K562 (cell line): ENCODE data around the gene LAMA3. TPM values are rescaled to one million over a fixed set of nuclear protein-coding genes. Genes with fewer than 3 reads are reported as not detected.

ENCODE experiments used
- ATAC-seq: fragments of 200-7000 bp; cut with Tn5 transposase; 3 replicates; pipeline ENCODE4 v1.9.1; 2020; ENCODE audit warnings: moderate library complexity
- BruUV-seq: library from RNA; stranded (reverse); fragments of 400-500 nt; replicated peaks from 2 replicates; lab custom pipeline; 2021; lab: Mats Ljungman, UMichigan
- CTCF ChIA-PET: fragments of 300-600 bp; formaldehyde crosslinking; extraction: SDS; loops from one replicate; lab custom pipeline; 2021; ENCODE audit warnings: low intra/inter-chr PET ratio; lab: Yijun Ruan, JAX
- POLR2A ChIA-PET: fragments of 300-600, 350-650 bp; sonication (Branson Sonifier 250); formaldehyde crosslinking; extraction: SDS; loops from one replicate; lab custom pipeline; 2021; ENCODE audit warnings: antibody characterized with exemption, inconsistent platforms; lab: Yijun Ruan, JAX
- DNase-seq, 4 experiments: peaks; one replicate each; pipeline versions ENCODE4 v3.0.0 to v3.0.0-alpha.2; 2011 to 2018; ENCODE audit warnings: low spot score in 3 of 4, mixed read lengths in 3 of 4; ENCODE audit errors: extremely low read depth in 1 of 4
- FAIRE-seq: peaks from 2 replicates; lab custom pipeline; 2011; peaks lifted over from hg19 to GRCh38; lab: Jason Lieb, UNC
- H2AFZ ChIP-seq: 2 replicates; pipeline ENCODE4 v1.6.0; 2011; ENCODE audit warnings: low read depth, low read length, control low read depth, inconsistent platforms
- H3K27ac ChIP-seq: fragments of 200-600 bp; 3 replicates; pipeline ENCODE4 v1.8.0; 2011; ENCODE audit warnings: low read depth, mild to moderate bottlenecking, control low read depth, inconsistent platforms, low read length, moderate library complexity, mixed read lengths; ENCODE audit errors: extremely low read depth
- H3K27me3 ChIP-seq, 2 experiments: fragments of 300-600 bp in 1 of 2; 2 replicates in 1 of 2; 3 replicates in 1 of 2; pipeline versions ENCODE4 v1.6.0 to v1.8.0; 2011; ENCODE audit warnings: inconsistent platforms in 2 of 2, low read length in 2 of 2, mild to moderate bottlenecking in 1 of 2, mixed read lengths in 1 of 2, moderate library complexity in 1 of 2; ENCODE audit not compliant: control insufficient read depth in 2 of 2, insufficient read depth in 2 of 2
- H3K36me3 ChIP-seq: fragments of 300-600 bp; 3 replicates; pipeline ENCODE4 v1.8.0; 2011; ENCODE audit warnings: mild to moderate bottlenecking, low read length, inconsistent platforms; ENCODE audit not compliant: control insufficient read depth, insufficient read depth
- H3K4me1 ChIP-seq, 2 experiments: fragments of 200-600 bp in 1 of 2; replicated peaks in 1 of 2; 2 replicates in 1 of 2; 3 replicates in 1 of 2; pipeline versions ENCODE4 v1.5.1 to v1.8.0; 2011; ENCODE audit warnings: inconsistent platforms in 2 of 2, low read length in 2 of 2, mild to moderate bottlenecking in 1 of 2, mixed read lengths in 1 of 2, moderate library complexity in 1 of 2; ENCODE audit not compliant: control insufficient read depth in 2 of 2, insufficient read depth in 2 of 2
- H3K4me2 ChIP-seq: 2 replicates; pipeline ENCODE4 v1.6.1; 2011; ENCODE audit warnings: low read length, control low read depth, inconsistent platforms, mixed read lengths; ENCODE audit not compliant: insufficient read depth
- H3K4me3 ChIP-seq: fragments of 200-600 bp; sonication (generic), shearing (Covaris generic); 2 replicates; pipeline ENCODE4 v1.5.1; 2016; ENCODE audit warnings: control low read depth, inconsistent platforms
- H3K79me2 ChIP-seq: fragments of 200-600 bp; 3 replicates; pipeline ENCODE4 v1.8.0; 2011; ENCODE audit warnings: low read length, inconsistent platforms; ENCODE audit not compliant: control insufficient read depth, insufficient read depth
- H3K9ac ChIP-seq, 2 experiments: 2 replicates each; pipeline versions ENCODE4 v1.6.0 to v1.6.1; 2011; ENCODE audit warnings: low read depth in 2 of 2, low read length in 2 of 2, control low read depth in 1 of 2, inconsistent platforms in 1 of 2, mild to moderate bottlenecking in 1 of 2, mixed read lengths in 1 of 2; ENCODE audit not compliant: insufficient read depth in 1 of 2
- H3K9me1 ChIP-seq: one replicate; pipeline ENCODE4 v1.6.0; 2011; ENCODE audit warnings: inconsistent platforms, mild to moderate bottlenecking, low read length, moderate library complexity; ENCODE audit not compliant: control insufficient read depth, insufficient read depth
- H3K9me3 ChIP-seq: replicated peaks from 2 replicates; pipeline ENCODE4 v1.5.1; 2011; ENCODE audit warnings: low read depth, low read length, inconsistent platforms; ENCODE audit not compliant: control insufficient read depth, insufficient read depth
- H4K20me1 ChIP-seq: replicated peaks from 2 replicates; pipeline ENCODE4 v1.6.1; 2011; ENCODE audit warnings: low read length, inconsistent platforms, mixed read lengths; ENCODE audit not compliant: control insufficient read depth, insufficient read depth
- CEBPB ChIP-seq: fragments of 450-650 bp; IDR thresholded peaks from 2 replicates; pipeline ENCODE4 v1.6.1; 2016; ENCODE audit warnings: missing genetic modification characterization, missing compliant biosample characterization
- ETV1 ChIP-seq: fragments of 450-650 bp; conservative IDR thresholded peaks from 2 replicates; pipeline ENCODE4 v1.6.1; 2016; ENCODE audit warnings: missing genetic modification characterization, control low read depth, low read depth, missing compliant biosample characterization
- FOS ChIP-seq: IDR thresholded peaks from 3 replicates; pipeline ENCODE4 v1.6.1; 2011; ENCODE audit not compliant: insufficient read length; ENCODE audit errors: extremely low read depth
- HDAC6 ChIP-seq: IDR thresholded peaks from 2 replicates; pipeline ENCODE4 v1.6.1; 2012; ENCODE audit warnings: low read depth, mild to moderate bottlenecking, control low read depth, inconsistent platforms, low read length, moderate library complexity
- NR3C1 ChIP-seq: sonication (generic); formaldehyde crosslinking; IDR thresholded peaks from 2 replicates; pipeline ENCODE4 v1.8.1; 2022; ENCODE audit warnings: missing genetic modification reagents
- PTBP1 ChIP-seq: fragments of 200-400 bp; formaldehyde crosslinking; IDR thresholded peaks from 2 replicates; pipeline ENCODE4 v1.6.1; 2017; ENCODE audit warnings: low read depth, low read length
- U2AF2 ChIP-seq: fragments of 200-400 bp; formaldehyde crosslinking; optimal IDR thresholded peaks from 2 replicates; pipeline ENCODE3; 2017; ENCODE audit warnings: low read depth, mild to moderate bottlenecking, low read length
- ZKSCAN8 ChIP-seq: fragments of 200-800 bp; sonication (Bioruptor generic); IDR thresholded peaks from 2 replicates; pipeline ENCODE4 v1.6.1; 2016; ENCODE audit warnings: missing genetic modification characterization, missing compliant biosample characterization
- ZNF324 ChIP-seq: fragments of 250-450 bp; sonication (Bioruptor Pico); IDR thresholded peaks from 2 replicates; pipeline ENCODE4 v1.4.0; 2020; ENCODE audit warnings: mild to moderate bottlenecking
- WGBS: fragments of 100-300 bp; shearing (Covaris generic); methylation state at CpG from one replicate; pipeline ENCODE4 v1.1.6; 2016; ENCODE audit warnings: low coverage, mixed read lengths; ENCODE audit not compliant: insufficient coverage; ENCODE audit errors: missing lambda C conversion rate; 5-methylcytosine and 5-hydroxymethylcytosine counted together
- in situ Hi-C: fragments of 300-500 bp; cut with MboI; formaldehyde crosslinking; loops from 4 replicates; pipeline ENCODE4 v1.15.0; 2018; ENCODE audit warnings: inconsistent platforms, mixed read lengths
- intact Hi-C: fragments of 100-400 bp; cut with micrococcal nuclease; formaldehyde crosslinking; loops from 2 replicates; pipeline ENCODE4 v1.14.2; 2022
- polyA plus RNA-seq, 8 experiments: library from polyadenylated mRNA; depleted of rRNA in 4 of 8; stranded (reverse) in 5 of 8; unstranded in 3 of 8; fragments of >200 nt; fragmentation: Nextera tagmentation in 2 of 8; fragmentation: Illumina TruSeq in 1 of 8; extraction: Ambion mirVana in 2 of 8; extraction: Trizol in 1 of 8; gene quantifications; 2 replicates each; pipeline versions ENCODE4 v1.2.1 to v1.2.3, GENCODE V29; 2011 to 2014; ENCODE audit warnings: inconsistent platforms in 1 of 8, missing spikeins in 1 of 8
- total RNA-seq, 7 experiments: library from RNA; depleted of rRNA in 6 of 7; stranded (reverse); fragments of >200 nt in 6 of 7; fragmentation: Illumina TruSeq in 2 of 7; extraction: Trizol in 2 of 7; gene quantifications; 2 replicates each; pipeline versions ENCODE4 v1.2.1 to v1.2.3, GENCODE V29; 2011 to 2021; ENCODE audit warnings: low replicate concordance in 1 of 7
- TF ChIP-seq, protein P1 (sequence below): sonication (generic); formaldehyde crosslinking; IDR thresholded peaks from 2 replicates; pipeline ENCODE4 v1.8.1; 2023; ENCODE audit warnings: mild to moderate bottlenecking, missing genetic modification reagents

Gene LAMA3
- total and polyA plus RNA-seq, 9 of the 15 experiments (the other 6 are each of a cell fraction or from before 2014, with no cell fraction given), result 0.07 TPM; not detected in 8

DNA sequence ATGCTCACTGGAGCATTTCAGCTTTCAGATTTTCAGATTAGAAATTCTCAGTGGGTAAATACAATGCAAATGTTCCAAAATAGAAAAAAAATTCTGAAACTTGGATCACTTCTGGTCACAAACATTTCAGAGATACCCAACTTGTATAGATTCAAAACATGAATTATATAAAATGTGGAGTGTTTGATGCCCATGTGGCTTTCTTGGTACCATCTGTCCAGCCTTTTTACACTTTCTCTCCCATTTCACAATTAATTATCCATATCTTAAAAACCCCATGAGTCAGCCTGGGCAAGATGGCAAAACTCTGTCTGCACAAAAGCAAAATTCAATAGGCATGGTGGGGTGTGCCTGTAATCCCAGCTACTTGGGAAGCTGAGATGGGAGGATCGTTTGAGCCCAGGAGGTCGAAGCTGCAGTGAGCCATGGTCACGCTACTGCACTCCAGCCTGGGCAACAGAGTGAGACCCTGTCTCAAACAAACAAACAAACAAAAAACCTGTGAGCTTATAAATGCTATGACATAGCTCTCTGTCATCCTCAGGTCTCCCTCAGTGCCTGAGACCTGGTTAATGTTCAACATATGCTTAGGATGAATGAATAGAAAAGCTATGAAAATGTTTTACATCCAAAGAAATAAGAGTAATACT lies 179.0 kb downstream of the LAMA3 start:
- no peak overlapping the region for H3K9ac ChIP-seq
- H3K4me3 ChIP-seq, result no peak overlapping the region
- FAIRE-seq, result no peak
- no peak for TF ChIP-seq ZKSCAN8 (CRISPR knock-in tag)
- TF ChIP-seq HDAC6, result no peak
- no peak for DNase-seq
- H3K27me3 ChIP-seq, result peaks cover 4 to 8% of the 10 kb centered on the region in 2 experiments; a peak in 3 of 5 replicates
- H3K9me1 ChIP-seq, result no peaks in the 10 kb centered on the region
- no peaks in the 10 kb centered on the region for H3K9me3 ChIP-seq
- H4K20me1 ChIP-seq, result no peaks in the 10 kb centered on the region
- no TSS peak for BruUV-seq
- ChIA-PET CTCF (no interaction called here), POLR2A (no interaction called here)
- ATAC-seq, result no peak
- H3K36me3 ChIP-seq, result no peaks in the 10 kb centered on the region
- no peak overlapping the region for H2AFZ ChIP-seq
- no peak overlapping the region for H3K4me2 ChIP-seq
- in situ Hi-C loops (no loop called here), intact Hi-C loops (no loop called here)
- no peaks in the 10 kb centered on the region for H3K79me2 ChIP-seq
- WGBS, result 0% methylated on average over 3 of the region's 3 CpGs
- no peaks in the 10 kb centered on the region for H3K4me1 ChIP-seq
- H3K27ac ChIP-seq, result no peak overlapping the region

DNA sequence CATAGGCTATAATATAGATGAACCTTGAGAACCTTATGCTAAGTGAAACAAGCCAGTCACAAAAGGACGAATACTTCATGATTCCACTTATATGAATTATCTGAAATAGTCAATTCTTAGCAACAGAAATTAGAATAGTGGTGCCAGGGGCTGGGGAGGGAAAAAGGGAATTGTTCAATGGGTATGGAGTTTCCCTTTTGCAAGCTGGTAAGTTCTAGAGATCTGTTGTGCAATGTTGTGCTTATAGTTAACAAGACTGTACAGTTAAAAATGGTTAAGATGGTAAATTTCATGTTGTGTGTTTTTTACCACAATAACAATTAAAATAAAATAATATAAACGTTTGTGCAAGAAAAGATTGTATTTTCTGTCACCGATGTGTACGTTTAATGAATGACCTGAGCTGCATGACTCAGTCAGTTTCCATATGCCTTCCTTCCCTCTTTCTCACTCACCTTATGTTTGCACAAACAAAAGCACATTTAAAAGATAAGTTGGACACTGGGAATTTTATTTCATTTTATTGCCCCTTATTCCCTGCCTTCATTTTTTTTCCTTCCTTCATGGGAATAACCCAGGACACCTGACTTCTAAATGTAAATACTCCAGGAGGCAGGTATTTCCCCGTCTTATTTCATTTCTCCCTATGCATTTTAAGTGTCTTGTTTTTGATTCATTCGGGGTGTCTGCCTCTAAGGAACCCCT lies 181.6 kb downstream of the LAMA3 start:
- Histone ChIP-seq H3K36me3 (no peaks in the 10 kb centered on the region), H3K4me1 (no peaks in the 10 kb centered on the region), H3K4me2 (no peak overlapping the region), H3K9ac (no peak overlapping the region), H3K27me3 (peaks cover 4 to 8% of the 10 kb centered on the region in 2 experiments; a peak in 3 of 5 replicates), H3K79me2 (no peaks in the 10 kb centered on the region), H4K20me1 (no peaks in the 10 kb centered on the region), H3K9me3 (no peaks in the 10 kb centered on the region), H3K9me1 (no peaks in the 10 kb centered on the region), H3K4me3 (no peak overlapping the region), H2AFZ (no peak overlapping the region), H3K27ac (no peak overlapping the region)
- ATAC-seq (no peak), FAIRE-seq (no peak), DNase-seq (no peak)
- POLR2A ChIA-PET, result no interaction called here
- in situ Hi-C loops, result no loop called here
- intact Hi-C loops, result no loop called here
- BruUV-seq, result no TSS peak
- CTCF ChIA-PET, result no interaction called here
- 0% methylated on average over 6 of the region's 6 CpGs for WGBS
- TF ChIP-seq FOS, result no peak
- no peak for TF ChIP-seq ZNF324 (CRISPR knock-in tag)
- TF ChIP-seq, protein P1, sequence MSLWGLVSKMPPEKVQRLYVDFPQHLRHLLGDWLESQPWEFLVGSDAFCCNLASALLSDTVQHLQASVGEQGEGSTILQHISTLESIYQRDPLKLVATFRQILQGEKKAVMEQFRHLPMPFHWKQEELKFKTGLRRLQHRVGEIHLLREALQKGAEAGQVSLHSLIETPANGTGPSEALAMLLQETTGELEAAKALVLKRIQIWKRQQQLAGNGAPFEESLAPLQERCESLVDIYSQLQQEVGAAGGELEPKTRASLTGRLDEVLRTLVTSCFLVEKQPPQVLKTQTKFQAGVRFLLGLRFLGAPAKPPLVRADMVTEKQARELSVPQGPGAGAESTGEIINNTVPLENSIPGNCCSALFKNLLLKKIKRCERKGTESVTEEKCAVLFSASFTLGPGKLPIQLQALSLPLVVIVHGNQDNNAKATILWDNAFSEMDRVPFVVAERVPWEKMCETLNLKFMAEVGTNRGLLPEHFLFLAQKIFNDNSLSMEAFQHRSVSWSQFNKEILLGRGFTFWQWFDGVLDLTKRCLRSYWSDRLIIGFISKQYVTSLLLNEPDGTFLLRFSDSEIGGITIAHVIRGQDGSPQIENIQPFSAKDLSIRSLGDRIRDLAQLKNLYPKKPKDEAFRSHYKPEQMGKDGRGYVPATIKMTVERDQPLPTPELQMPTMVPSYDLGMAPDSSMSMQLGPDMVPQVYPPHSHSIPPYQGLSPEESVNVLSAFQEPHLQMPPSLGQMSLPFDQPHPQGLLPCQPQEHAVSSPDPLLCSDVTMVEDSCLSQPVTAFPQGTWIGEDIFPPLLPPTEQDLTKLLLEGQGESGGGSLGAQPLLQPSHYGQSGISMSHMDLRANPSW (CRISPR knock-in tag), result no peak
- no peak for TF ChIP-seq PTBP1
- no peak for TF ChIP-seq CEBPB (tag)
- TF ChIP-seq NR3C1 (CRISPR knock-in tag), result no peak
- TF ChIP-seq ETV1 (tag), result no peak
- no peak for TF ChIP-seq U2AF2
